ENCODE results near the gene HIRA.
"Not testable (repeated sequence)": the region's sequence is repeated elsewhere in the genome, so short reads cannot be mapped to it uniquely, and the experiment has no call there.

The HIRA gene

DNA sequence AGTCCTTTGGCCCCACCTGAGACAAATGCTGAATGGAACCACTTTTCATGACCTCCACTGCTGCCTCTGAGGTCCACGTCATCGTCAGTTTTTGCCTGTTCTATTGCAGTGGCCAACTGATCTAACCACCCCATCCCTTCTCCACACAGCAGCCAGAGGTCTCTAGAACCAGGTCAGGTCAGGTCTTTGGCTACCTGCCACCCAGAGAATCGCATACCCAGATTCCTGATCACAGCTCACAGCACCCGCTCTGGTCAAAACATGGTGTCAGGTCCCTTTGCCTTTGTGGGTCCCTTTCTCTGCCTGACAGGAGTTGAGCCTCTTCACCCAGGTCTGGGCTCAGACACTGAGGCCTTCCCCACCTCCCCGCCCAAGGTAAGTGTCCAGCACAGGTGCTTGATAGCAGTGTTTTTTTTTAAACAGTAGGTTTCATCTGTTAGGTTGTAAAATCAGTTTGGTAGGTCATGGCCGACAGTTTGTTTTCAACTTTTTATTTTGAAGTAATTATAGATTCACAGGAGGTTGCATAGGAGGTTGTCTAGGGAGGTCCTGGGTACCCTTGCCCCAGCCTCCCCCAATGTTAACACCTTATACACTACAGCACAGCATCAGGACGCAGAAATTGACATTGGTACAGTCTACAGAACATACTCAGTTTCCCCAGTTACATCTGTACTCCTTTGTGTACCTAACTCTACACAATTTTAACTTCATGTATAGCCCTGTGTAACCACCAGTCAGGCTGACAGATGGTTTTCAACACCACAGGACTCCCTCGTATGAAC, 9.1 kb upstream of the HIRA start:
- DNase-seq (ENCODE audit: low spot score) = no peak

GRCh38 chr22:19438298-19438697, 6.8 kb upstream of the HIRA start:
- no peak for DNase-seq (ENCODE audit: low spot score)

GRCh38 chr22:19436444-19437161, 5.1 kb upstream of the HIRA start:
- DNase-seq (ENCODE audit: low spot score) = not testable (repeated sequence)

- no peak for DNase-seq (ENCODE audit: low spot score)
These were observed 3.5 kb upstream of the HIRA start for GRCh38 chr22:19434829-19435580.

DNA sequence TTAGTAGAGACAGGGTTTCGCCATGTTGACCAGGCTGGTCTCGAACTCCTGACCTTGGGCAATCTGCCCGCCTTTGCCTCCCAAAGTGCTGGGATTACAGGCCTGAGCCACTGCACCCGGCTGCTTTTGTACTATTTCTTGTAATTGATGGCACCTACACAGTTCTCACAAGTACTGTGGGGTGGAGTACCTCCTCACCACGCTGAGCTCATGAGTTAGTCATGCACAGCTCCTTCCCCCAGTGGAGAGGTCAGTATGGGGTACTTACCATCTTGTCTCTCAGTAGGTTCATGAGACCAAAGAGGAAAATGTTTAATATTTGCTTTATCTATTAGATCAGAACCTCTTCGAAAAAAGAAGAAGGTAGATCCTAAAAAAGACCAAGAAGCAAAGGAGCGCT, 2.9 kb upstream of the HIRA start:
- DNase-seq (ENCODE audit: low spot score) = peak; percentile 22

DNA sequence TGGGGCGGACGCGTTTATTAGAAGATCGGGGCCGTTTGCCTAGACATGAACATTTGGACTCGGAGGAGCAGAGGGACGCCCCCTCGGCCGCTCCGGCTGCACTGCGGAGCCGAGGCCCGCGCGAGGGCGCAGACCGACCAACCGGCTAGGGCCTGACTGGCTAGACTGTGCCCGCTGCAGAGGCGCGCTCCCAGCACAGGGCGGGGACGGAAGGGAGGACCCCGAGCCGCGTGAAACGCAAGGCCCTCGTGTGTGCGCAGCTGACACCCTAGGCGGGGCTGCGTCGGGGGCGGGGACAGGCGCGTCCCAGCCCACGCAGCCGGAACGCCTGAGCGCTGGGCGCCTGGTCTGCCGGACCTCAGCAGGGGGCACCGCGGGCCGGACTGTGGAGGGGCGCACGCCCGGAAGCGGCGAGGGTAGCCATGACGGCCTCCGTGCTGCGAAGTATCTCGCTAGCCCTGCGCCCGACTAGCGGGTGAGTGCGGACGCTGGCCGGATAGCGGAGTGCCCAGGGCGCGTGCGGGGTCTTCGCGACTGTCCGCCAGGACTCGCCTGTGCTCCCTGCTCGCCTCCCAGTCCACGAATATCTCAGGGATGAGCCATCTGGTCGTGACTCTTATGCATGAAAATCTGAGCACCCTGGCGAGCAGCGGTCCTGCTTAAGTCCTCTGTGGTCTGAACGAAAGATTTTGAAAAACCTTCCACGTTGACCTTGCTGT, 759 bp upstream of the HIRA start, which contains the start of gene MRPL40:
MRPL40 (plus strand) TSS at position 413 of the 719 bp plus-strand sequence; CDS start at position 423, 10 bp downstream.
- DNase-seq (ENCODE audit: low spot score) = peak; percentile 91

GRCh38 chr22:19430890-19431541, 517 bp downstream of the HIRA start:
- no peak for DNase-seq (ENCODE audit: low spot score)

GRCh38 chr22:19429950-19430889, 1.3 kb downstream of the HIRA start:
- DNase-seq (ENCODE audit: low spot score) = peak; percentile 44

GRCh38 chr22:19424186-19424500, 7.4 kb downstream of the HIRA start:
- no peak for DNase-seq (ENCODE audit: low spot score)

DNA sequence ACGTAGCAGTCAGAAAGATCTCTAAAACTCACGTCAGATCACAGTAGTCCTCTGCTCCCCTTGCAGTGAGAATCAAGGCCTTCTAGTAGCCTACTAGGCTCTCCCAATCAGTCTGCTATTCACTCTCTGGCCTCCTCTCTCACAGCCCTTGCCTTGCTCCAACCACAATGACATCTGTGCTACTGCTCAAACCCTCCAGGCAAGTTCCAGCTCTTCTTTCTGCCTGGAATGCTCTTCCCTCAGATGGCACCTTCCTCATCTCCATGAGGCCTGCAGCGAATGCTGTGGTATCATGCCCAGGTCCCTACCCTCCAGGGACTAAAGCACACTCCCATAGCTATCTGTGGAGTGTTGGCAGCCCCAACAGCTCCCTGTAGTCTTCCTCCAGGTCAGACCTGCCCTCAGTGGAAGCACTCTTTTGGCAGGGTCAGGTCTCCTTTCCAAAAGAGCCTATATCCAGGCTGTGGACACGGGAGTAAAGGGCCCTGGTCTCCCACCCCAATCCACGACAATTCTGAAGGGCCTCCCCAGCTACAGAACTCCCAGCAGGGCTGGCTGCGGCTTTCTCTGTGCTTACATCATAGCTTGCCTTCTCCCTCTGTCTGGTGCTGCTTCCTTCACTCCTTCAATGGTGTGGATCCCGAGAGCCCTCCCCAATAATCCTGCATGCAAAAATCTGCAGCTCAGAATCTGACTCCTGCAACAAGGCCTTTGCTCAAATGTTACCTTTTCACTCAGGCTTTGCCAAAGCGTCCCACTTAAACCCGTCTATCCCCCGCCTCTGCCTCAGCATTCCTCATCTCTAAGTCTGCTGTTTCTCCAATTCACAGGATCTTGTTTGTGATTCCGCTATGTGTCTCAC, 8.9 kb downstream of the HIRA start:
- no peak for DNase-seq (ENCODE audit: low spot score)

DNA sequence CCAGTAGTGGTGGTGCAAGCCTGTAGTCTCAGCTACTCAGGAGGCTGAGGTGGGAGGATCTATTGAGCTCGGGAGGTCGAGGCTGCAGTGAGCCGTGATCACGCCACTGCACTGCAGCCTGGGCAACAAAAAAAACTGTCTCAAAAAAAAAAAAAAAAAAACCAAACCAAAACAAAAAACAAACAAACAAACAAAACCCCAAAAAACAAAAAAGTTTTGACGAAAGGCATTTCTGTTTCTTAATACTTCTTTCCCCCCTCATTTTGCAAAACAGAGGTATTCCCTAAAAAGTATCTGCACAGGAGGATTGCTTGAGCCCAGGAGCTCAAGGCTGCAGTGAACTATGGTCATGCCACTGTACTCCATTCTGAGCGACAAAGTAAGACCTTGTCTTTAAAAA, 11.2 kb downstream of the HIRA start:
- DNase-seq (ENCODE audit: low spot score) = no peak

- peak; percentile 74 for DNase-seq (ENCODE audit: low spot score)
These were observed 11.9 kb downstream of the HIRA start for GRCh38 chr22:19419464-19420178.

DNA sequence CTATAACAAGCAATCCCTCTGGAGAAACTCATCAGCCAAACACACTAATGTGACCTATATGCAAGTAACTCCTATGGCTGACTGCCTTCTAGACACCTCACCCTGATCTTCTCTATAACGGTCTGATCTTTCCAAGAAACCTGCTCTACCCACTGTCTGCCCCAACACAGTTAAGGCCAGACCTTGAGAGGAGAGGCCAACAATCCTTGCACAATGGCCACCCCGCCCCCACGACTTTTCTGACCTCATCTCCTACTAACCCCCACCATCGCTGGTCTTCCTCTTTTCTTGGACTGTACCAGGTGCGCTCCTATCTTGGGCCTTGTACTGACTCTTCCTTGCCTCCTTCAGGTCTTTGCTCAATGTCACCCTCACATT, 12.5 kb downstream of the HIRA start:
- no peak for DNase-seq (ENCODE audit: low spot score)

- no peak for DNase-seq (ENCODE audit: low spot score)
These were observed 18.6 kb downstream of the HIRA start for GRCh38 chr22:19412923-19413322.

DNA sequence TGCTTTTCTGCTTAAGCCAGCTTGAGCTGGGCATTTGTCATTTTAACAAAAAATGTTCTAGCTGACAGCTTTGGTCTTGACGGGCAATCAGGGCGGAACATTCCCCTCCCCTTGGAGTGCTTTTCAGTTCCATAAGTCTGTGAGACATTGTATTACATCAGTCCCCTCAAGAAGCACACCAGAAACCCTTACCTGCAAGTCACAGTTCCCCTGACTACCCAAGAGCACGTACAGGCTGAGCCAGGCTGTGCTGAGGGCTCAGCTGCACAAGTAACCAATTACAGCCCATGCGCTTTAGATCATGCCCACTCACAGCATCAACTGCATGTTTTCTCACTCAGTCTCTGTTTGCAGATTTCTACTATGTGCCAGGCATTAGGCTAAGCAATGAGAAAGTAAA, 19.1 kb downstream of the HIRA start:
- DNase-seq (ENCODE audit: low spot score) = no peak

DNA sequence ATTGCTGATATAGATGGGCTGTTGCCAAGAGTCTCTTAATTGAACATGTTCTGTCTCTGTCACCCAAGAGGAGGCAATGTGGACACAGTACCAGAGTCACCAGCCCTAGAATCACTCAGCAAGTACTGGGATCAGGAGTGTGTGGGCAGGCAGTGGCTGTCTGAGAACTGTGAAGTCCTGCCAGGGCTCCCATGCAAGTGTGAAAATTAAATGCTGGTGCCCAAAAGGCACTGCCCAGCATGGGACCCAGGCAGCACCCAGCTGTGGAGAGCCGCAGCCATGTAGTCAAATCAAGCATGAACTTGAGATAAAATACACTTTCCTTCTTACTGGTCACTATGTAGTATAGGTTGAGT, 19.9 kb downstream of the HIRA start:
- DNase-seq (ENCODE audit: low spot score) = no peak

DNA sequence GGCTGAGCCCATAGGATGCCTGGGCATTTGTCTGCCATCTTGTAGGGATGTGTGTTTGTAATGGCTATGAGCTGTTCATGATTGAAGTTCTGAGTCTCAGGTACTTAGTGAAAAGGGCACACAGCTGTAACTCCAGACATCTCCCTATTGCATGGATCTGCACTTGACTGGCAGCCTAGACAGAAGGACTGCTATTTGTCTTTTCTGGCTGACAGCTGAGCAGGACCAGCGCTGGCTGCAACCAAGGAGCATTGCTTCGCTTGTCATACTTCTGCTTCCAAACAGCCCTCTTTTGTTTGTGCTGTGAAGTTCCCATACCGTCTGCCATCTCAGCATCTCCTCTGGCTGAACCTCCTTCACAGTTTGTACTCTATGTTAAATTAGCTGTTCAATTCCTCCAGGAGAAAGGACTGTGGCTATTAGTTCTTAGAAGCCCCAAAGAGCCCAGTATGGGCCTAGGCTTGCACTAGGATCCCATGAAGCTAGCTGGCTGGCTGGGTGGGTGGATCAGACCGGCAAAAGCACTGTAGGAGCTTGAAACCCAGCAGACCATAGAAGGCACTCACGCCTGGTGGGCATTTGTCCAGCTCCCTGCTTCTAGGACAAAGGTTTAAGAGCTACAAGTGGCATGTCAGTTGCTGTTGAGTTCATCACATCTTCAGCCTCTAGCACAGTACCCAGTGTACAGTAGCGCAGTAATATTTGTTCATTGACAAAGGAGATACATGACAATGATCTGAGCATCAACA, 20.4 kb downstream of the HIRA start:
- DNase-seq (ENCODE audit: low spot score) = no peak

Measured in CD4-positive, alpha-beta T cell treated with Interleukin-2 at 100 ng/mL for 4 hours (primary cell).